ENCODE data around the gene URB1. TPM values are rescaled to one million over a fixed set of nuclear protein-coding genes. Genes with fewer than 3 reads are reported as not detected.
A peak's percentile ranks its signal among the peaks of the same experiment; 100 is the strongest.

The URB1 gene
- total and polyA plus RNA-seq, 2 donors (not counting 3 experiments of a cell fraction or from before 2014, with no cell fraction given) = 8.0 to 27.3 TPM

DNA sequence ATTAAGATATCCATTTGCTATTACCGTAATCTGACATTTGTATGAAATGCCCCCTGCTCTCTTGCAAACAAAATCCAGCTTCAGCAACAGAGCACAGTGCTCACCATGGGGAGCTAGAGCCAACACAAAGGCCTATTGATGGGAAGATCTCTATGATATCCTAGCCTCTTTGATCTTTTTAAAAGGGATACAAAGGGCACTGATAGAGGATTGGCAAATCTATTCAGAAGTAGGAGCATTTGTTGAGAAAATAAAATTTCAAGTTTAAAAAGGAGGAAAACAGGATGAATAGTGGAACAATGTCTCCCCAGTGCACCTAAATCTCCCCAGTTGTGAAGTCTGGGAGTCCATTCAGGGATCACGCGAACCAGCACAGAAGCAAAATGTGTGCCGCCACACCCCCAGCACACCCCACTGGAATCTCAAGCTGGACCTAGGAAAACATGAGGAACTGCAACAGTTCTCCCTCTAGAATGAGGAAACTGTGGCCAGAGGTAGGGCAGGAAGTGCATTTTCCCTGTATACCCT lies 62.0 kb downstream of the URB1 start:
- Histone ChIP-seq H3K4me3 (replicated peaks in 1 of 3; ENCODE audit: insufficient read depth in 1 of 3, low read depth in 1 of 3, low read length in 3 of 3) (no peak overlapping the region), H3K9ac (replicated peaks; ENCODE audit: extremely low read depth, insufficient read depth, low read length) (no peak overlapping the region), H3K9me3 (replicated peaks; ENCODE audit: control insufficient read depth, insufficient read depth, low read length) (no peaks in the 10 kb centered on the region), H3K36me3 (ENCODE audit: control insufficient read depth in 2 of 2, extremely low read depth in 1 of 2, insufficient read depth in 2 of 2, low read length in 2 of 2) (peaks cover 11 to 24% of the 10 kb centered on the region in 2 experiments), H3K27me3 (ENCODE audit: control insufficient read depth in 2 of 2, insufficient read depth in 2 of 2, low read length in 2 of 2) (no peaks in the 10 kb centered on the region), H4K20me1 (replicated peaks; ENCODE audit: control insufficient read depth, extremely low read depth, insufficient read depth, low read length) (no peaks in the 10 kb centered on the region), H3K79me2 (ENCODE audit: control insufficient read depth, insufficient read depth, low read length) (no peaks in the 10 kb centered on the region), H2AFZ (ENCODE audit: low read depth, low read length) (no peak overlapping the region), H3K27ac (ENCODE audit: insufficient read depth, low read depth, low read length) (peak overlapping the region; percentile 16), H3K4me2 (ENCODE audit: insufficient read depth, low read length) (no peak overlapping the region), H3K4me1 (ENCODE audit: control insufficient read depth, extremely low read depth, insufficient read depth, low read length) (peaks cover 29% of the 10 kb centered on the region), H3K9me1 (replicated peaks; ENCODE audit: control insufficient read depth, extremely low read depth, insufficient read depth, low read length) (no peaks in the 10 kb centered on the region)
- no peak for FAIRE-seq
- intact Hi-C loops (cut with micrococcal nuclease) (no loop called here), dilution Hi-C loops (cut with MboI; ENCODE audit: extremely low pct_ligation_motif_present, low sequenced_read_pairs) (no loop called here)
- ChIA-PET CTCF (interaction anchor here (2.0 kb wide), 1 partner anchor 270 kb away, joined by 8 read pairs; no protein-coding TSS in a partner anchor), POLR2A (no interaction called here)
- no TSS peak for BruUV-seq (replicated peaks)
- no peak for TF ChIP-seq MYC (IDR thresholded peaks at IDR 0.05; ENCODE audit: low read depth, low read length)
- no peak for TF ChIP-seq FOS (IDR thresholded peaks at IDR 0.05; ENCODE audit: borderline replicate concordance, insufficient read depth, low read length)
- TF ChIP-seq EZH2 (IDR thresholded peaks at IDR 0.05; ENCODE audit: borderline replicate concordance, low read depth, low read length, severe bottlenecking) = no peak
- TF ChIP-seq, protein P1, sequence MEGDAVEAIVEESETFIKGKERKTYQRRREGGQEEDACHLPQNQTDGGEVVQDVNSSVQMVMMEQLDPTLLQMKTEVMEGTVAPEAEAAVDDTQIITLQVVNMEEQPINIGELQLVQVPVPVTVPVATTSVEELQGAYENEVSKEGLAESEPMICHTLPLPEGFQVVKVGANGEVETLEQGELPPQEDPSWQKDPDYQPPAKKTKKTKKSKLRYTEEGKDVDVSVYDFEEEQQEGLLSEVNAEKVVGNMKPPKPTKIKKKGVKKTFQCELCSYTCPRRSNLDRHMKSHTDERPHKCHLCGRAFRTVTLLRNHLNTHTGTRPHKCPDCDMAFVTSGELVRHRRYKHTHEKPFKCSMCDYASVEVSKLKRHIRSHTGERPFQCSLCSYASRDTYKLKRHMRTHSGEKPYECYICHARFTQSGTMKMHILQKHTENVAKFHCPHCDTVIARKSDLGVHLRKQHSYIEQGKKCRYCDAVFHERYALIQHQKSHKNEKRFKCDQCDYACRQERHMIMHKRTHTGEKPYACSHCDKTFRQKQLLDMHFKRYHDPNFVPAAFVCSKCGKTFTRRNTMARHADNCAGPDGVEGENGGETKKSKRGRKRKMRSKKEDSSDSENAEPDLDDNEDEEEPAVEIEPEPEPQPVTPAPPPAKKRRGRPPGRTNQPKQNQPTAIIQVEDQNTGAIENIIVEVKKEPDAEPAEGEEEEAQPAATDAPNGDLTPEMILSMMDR (IDR thresholded peaks at IDR 0.05; ENCODE audit: extremely low read depth in 1 of 2, insufficient read depth in 1 of 2, low read depth in 1 of 2, low read length in 2 of 2) = no peak
- DNase-seq (ENCODE audit: low read depth, low spot score) = no peak

DNA sequence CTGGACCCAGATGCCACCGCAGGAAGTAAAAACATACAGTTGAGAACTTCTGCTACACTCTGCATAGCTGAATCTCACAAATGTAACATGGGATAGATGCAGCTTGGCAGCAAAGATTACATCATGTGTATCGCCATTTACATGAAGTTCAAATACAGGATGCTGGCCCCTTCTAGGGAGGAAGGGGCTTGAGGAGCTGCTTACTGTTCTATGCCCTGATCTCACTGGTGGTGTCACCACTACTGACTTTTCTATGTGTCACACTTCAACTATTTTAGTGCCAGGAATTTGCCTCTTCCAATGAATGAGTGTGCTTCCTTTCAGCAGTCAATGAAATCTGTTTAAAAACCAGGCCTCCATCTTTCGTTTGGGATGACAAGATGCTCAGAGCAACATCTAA lies 63.0 kb downstream of the URB1 start:
- H3K4me3 ChIP-seq (replicated peaks in 1 of 3; ENCODE audit: insufficient read depth in 1 of 3, low read depth in 1 of 3, low read length in 3 of 3) = no peak overlapping the region
- peak; percentile 39 for TF ChIP-seq JUN (IDR thresholded peaks at IDR 0.05; ENCODE audit: borderline replicate concordance, insufficient read depth, insufficient read length, low read depth)
- TF ChIP-seq, protein P2, sequence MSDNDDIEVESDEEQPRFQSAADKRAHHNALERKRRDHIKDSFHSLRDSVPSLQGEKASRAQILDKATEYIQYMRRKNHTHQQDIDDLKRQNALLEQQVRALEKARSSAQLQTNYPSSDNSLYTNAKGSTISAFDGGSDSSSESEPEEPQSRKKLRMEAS (IDR thresholded peaks at IDR 0.05; ENCODE audit: insufficient read depth, insufficient read length) = no peak
- peak; percentile 54 for TF ChIP-seq FOS (IDR thresholded peaks at IDR 0.05; ENCODE audit: borderline replicate concordance, insufficient read depth, low read length)
- H3K27me3 ChIP-seq (ENCODE audit: control insufficient read depth in 2 of 2, insufficient read depth in 2 of 2, low read length in 2 of 2) = no peaks in the 10 kb centered on the region
- H4K20me1 ChIP-seq (replicated peaks; ENCODE audit: control insufficient read depth, extremely low read depth, insufficient read depth, low read length) = no peaks in the 10 kb centered on the region
- dilution Hi-C loops (cut with MboI; ENCODE audit: extremely low pct_ligation_motif_present, low sequenced_read_pairs) (no loop called here), intact Hi-C loops (cut with micrococcal nuclease) (no loop called here)
- FAIRE-seq (peak; percentile 78), DNase-seq (ENCODE audit: low read depth, low spot score) (peak; percentile 73)
- no peaks in the 10 kb centered on the region for H3K9me3 ChIP-seq (replicated peaks; ENCODE audit: control insufficient read depth, insufficient read depth, low read length)
- no peak overlapping the region for H3K9ac ChIP-seq (replicated peaks; ENCODE audit: extremely low read depth, insufficient read depth, low read length)
- peak overlapping the region; percentile 77 for H3K27ac ChIP-seq (ENCODE audit: insufficient read depth, low read depth, low read length)
- no peak overlapping the region for H3K4me2 ChIP-seq (ENCODE audit: insufficient read depth, low read length)
- no peaks in the 10 kb centered on the region for H3K9me1 ChIP-seq (replicated peaks; ENCODE audit: control insufficient read depth, extremely low read depth, insufficient read depth, low read length)
- H3K79me2 ChIP-seq (ENCODE audit: control insufficient read depth, insufficient read depth, low read length) = no peaks in the 10 kb centered on the region
- BruUV-seq (replicated peaks) = no TSS peak
- POLR2A ChIA-PET = interaction anchor here (0.8 kb wide), 1 partner anchor 43 kb away, joined by 6 read pairs; no protein-coding TSS in a partner anchor
- H3K4me1 ChIP-seq (ENCODE audit: control insufficient read depth, extremely low read depth, insufficient read depth, low read length) = peaks cover 29% of the 10 kb centered on the region
- no peak overlapping the region for H2AFZ ChIP-seq (ENCODE audit: low read depth, low read length)
- peaks cover 11 to 28% of the 10 kb centered on the region in 2 experiments for H3K36me3 ChIP-seq (ENCODE audit: control insufficient read depth in 2 of 2, extremely low read depth in 1 of 2, insufficient read depth in 2 of 2, low read length in 2 of 2)
- CTCF ChIA-PET = interaction anchor here (0.9 to 2.0 kb wide), 3 partner anchors 22 to 303 kb away, joined by 3 to 8 read pairs (median 4); no protein-coding TSS in a partner anchor

All from endothelial cell of umbilical vein (primary cell).